CD4-positive, alpha-beta T cell treated with Interleukin-6 for 4 hours (primary cell): ENCODE results near the gene TK1.
"Not testable (repeated sequence)": the region's sequence is repeated elsewhere in the genome, so short reads cannot be mapped to it uniquely, and the experiment has no call there.

Source experiments
- DNase-seq: peaks from one replicate; pipeline ENCODE4 v3.0.0-alpha.2; 2020; ENCODE audit warnings: mixed read lengths

The TK1 gene

GRCh38 chr17:78147315-78147998, 39.4 kb downstream of the TK1 start:
- peak; percentile 22 for DNase-seq

GRCh38 chr17:78146881-78147280, 40.0 kb downstream of the TK1 start:
- no peak for DNase-seq

- no peak for DNase-seq
These were observed 40.4 kb downstream of the TK1 start for GRCh38 chr17:78146471-78146869.

- no peak for DNase-seq
These were observed 41.9 kb downstream of the TK1 start for GRCh38 chr17:78144736-78145641.

- DNase-seq, result no peak
These were observed 42.6 kb downstream of the TK1 start for GRCh38 chr17:78144147-78144719.

GRCh38 chr17:78143214-78144146, 43.4 kb downstream of the TK1 start:
- no peak for DNase-seq

- DNase-seq, result no peak
These were observed 44.6 kb downstream of the TK1 start for GRCh38 chr17:78142119-78142861.

- no peak for DNase-seq
These were observed 45.3 kb downstream of the TK1 start for GRCh38 chr17:78141437-78142118.

GRCh38 chr17:78140169-78141051, 46.4 kb downstream of the TK1 start:
- peak; percentile 93 for DNase-seq

- not testable (repeated sequence) for DNase-seq
These were observed 47.0 kb downstream of the TK1 start for GRCh38 chr17:78139861-78140168.

- DNase-seq, result no peak
These were observed 48.4 kb downstream of the TK1 start for GRCh38 chr17:78138204-78139060.

GRCh38 chr17:78137392-78138203, 49.3 kb downstream of the TK1 start:
- peak; percentile 60 for DNase-seq

GRCh38 chr17:78135858-78136500, 50.9 kb downstream of the TK1 start:
- no peak for DNase-seq

GRCh38 chr17:78134899-78135385, 51.9 kb downstream of the TK1 start:
- no peak for DNase-seq

- DNase-seq, result peak; percentile 88
These were observed 52.6 kb downstream of the TK1 start for GRCh38 chr17:78133971-78134898.

GRCh38 chr17:78133179-78133951, 53.5 kb downstream of the TK1 start:
- peak; percentile 46 for DNase-seq
